Activated CD8-positive, alpha-beta T cell treated with anti-CD3 and anti-CD28 coated beads for 36 hours (primary cell): ENCODE data around the gene ZBTB11. TPM values are rescaled to one million over a fixed set of nuclear protein-coding genes. Genes with fewer than 3 reads are reported as not detected.

ENCODE experiments used
- ATAC-seq: fragments of 200-7000 bp; cut with Tn5 transposase; one replicate; pipeline ENCODE4 v1.10.0; 2021; ENCODE audit warnings: mild to moderate bottlenecking, moderate library complexity
- CTCF ChIA-PET: fragments of 350-600 bp; sonication (Branson Sonifier 250); formaldehyde crosslinking; loops from one replicate; lab custom pipeline; 2021; ENCODE audit warnings: antibody characterized with exemption; lab: Charles Lee
- POLR2A ChIA-PET: fragments of 350-600 bp; sonication (Branson Sonifier 250); formaldehyde crosslinking; loops from one replicate; lab custom pipeline; 2021; ENCODE audit warnings: antibody characterized with exemption; lab: Charles Lee
- DNase-seq: peaks from one replicate; pipeline ENCODE4 v3.0.0-alpha.2; 2020
- H3K27ac Mint-ChIP-seq: one replicate; pipeline ENCODE4 v1.8.0; 2021; ENCODE audit warnings: mild to moderate bottlenecking, mixed read lengths
- H3K27me3 Mint-ChIP-seq: one replicate; pipeline ENCODE4 v1.8.0; 2021; ENCODE audit warnings: mixed read lengths
- H3K36me3 Mint-ChIP-seq: one replicate; pipeline ENCODE4 v1.8.0; 2021; ENCODE audit warnings: low read depth, mixed read lengths
- H3K4me1 Mint-ChIP-seq: one replicate; pipeline ENCODE4 v1.8.0; 2021; ENCODE audit warnings: low read depth, mixed read lengths
- H3K4me3 Mint-ChIP-seq: one replicate; pipeline ENCODE4 v1.8.0; 2021; ENCODE audit warnings: mild to moderate bottlenecking, moderate library complexity, mixed read lengths
- H3K9me3 Mint-ChIP-seq: one replicate; pipeline ENCODE4 v1.8.0; 2021; ENCODE audit warnings: mixed read lengths
- CTCF ChIP-seq: fragments of 200-600 bp; IDR thresholded peaks from one replicate; pipeline ENCODE4 v1.8.0; 2022; ENCODE audit warnings: antibody characterized with exemption, mild to moderate bottlenecking
- intact Hi-C: fragments of 100-400 bp; cut with micrococcal nuclease; formaldehyde crosslinking; loops from one replicate; pipeline ENCODE4 v1.10.0; 2022
- total RNA-seq, 2 experiments: library from RNA; stranded (reverse); gene quantifications; one replicate each; pipeline ENCODE4 v1.2.3, GENCODE V29; 2021

Gene ZBTB11
- total RNA-seq, 2 experiments from 2014 or later: 28.5 to 29.6 TPM

- CTCF ChIA-PET: interaction anchor here (0.8 to 1.6 kb wide), 3 partner anchors 15 to 80 kb away, joined by 3 to 6 read pairs (median 6); partner anchors contain the start of gene RPL24
- POLR2A ChIA-PET: no interaction called here
- peaks cover 36% of the 10 kb centered on the region for H3K4me1 Mint-ChIP-seq
- no peaks in the 10 kb centered on the region for H3K9me3 Mint-ChIP-seq
- H3K27me3 Mint-ChIP-seq: no peaks in the 10 kb centered on the region
- intact Hi-C loops: loop anchor here (5.0 kb wide), 1 partner anchor 35 kb away; the partner anchor contains the start of gene RPL24
- peak overlapping the region; percentile 94 for H3K27ac Mint-ChIP-seq
- H3K4me3 Mint-ChIP-seq: peak overlapping the region; percentile 49
- DNase-seq (peak; percentile 31), ATAC-seq (peak; percentile 8)
- no peak for TF ChIP-seq CTCF
- peaks cover 5% of the 10 kb centered on the region for H3K36me3 Mint-ChIP-seq
Observed at GRCh38 chr3:101722394-101723173, 45.7 kb upstream of the ZBTB11 start.

- DNase-seq: peak; percentile 51
Observed at GRCh38 chr3:101720851-101721840, 44.2 kb upstream of the ZBTB11 start.

GRCh38 chr3:101719604-101720185, 42.8 kb upstream of the ZBTB11 start:
- TF ChIP-seq CTCF: no peak
- DNase-seq (no peak), ATAC-seq (no peak)
- Mint-ChIP-seq H3K36me3 (no peaks in the 10 kb centered on the region), H3K9me3 (no peaks in the 10 kb centered on the region), H3K4me3 (no peak overlapping the region), H3K27me3 (no peaks in the 10 kb centered on the region), H3K27ac (peak overlapping the region; percentile 57), H3K4me1 (peaks cover 32% of the 10 kb centered on the region)
- intact Hi-C loops: loop anchor here (5.0 kb wide), 1 partner anchor 32 kb away; the partner anchor contains the start of gene RPL24
- CTCF ChIA-PET: interaction anchor here (0.9 kb wide), 1 partner anchor 505 kb away, joined by 4 read pairs; no protein-coding TSS in a partner anchor
- POLR2A ChIA-PET: no interaction called here

More at GRCh38 chr3:101720851-101721840, 44.2 kb upstream of the ZBTB11 start:
- ChIA-PET POLR2A (interaction anchor here (0.8 to 0.9 kb wide), 2 partner anchors 36 to 49 kb away, joined by 4 to 7 read pairs; no protein-coding TSS in a partner anchor), CTCF (interaction anchor here (0.8 to 1.6 kb wide), 7 partner anchors 12 to 82 kb away, joined by 3 to 6 read pairs (median 3); partner anchors contain the start of gene RPL24)
- intact Hi-C loops: loop anchor here (5.0 kb wide), 1 partner anchor 34 kb away; the partner anchor contains the start of gene RPL24
- H3K9me3 Mint-ChIP-seq: no peaks in the 10 kb centered on the region
- H3K27me3 Mint-ChIP-seq: no peaks in the 10 kb centered on the region
- peaks cover 32% of the 10 kb centered on the region for H3K4me1 Mint-ChIP-seq
- ATAC-seq: peak; percentile 12
- H3K36me3 Mint-ChIP-seq: no peaks in the 10 kb centered on the region
- H3K4me3 Mint-ChIP-seq: peak overlapping the region; percentile 49
- H3K27ac Mint-ChIP-seq: peak overlapping the region; percentile 94
- no peak for TF ChIP-seq CTCF

GRCh38 chr3:101718455-101718854, 41.5 kb upstream of the ZBTB11 start:
- Mint-ChIP-seq H3K9me3 (no peaks in the 10 kb centered on the region), H3K27ac (no peak overlapping the region), H3K4me1 (peaks cover 29% of the 10 kb centered on the region), H3K36me3 (no peaks in the 10 kb centered on the region), H3K27me3 (no peaks in the 10 kb centered on the region), H3K4me3 (no peak overlapping the region)
- CTCF ChIA-PET: interaction anchor here (1.0 to 1.7 kb wide), 4 partner anchors 22 to 113 kb away, joined by 3 to 4 read pairs (median 4); no protein-coding TSS in a partner anchor
- no peak for DNase-seq
- ATAC-seq: no peak
- POLR2A ChIA-PET: interaction anchor here (0.5 kb wide), 1 partner anchor 1592 kb away, joined by 3 read pairs; no protein-coding TSS in a partner anchor
- TF ChIP-seq CTCF: no peak
- intact Hi-C loops: no loop called here
